ENCODE data around the gene TMEM54. TPM values are rescaled to one million over a fixed set of nuclear protein-coding genes. Genes with fewer than 3 reads are reported as not detected.

TMEM54 gene
- total and polyA plus RNA-seq, 2 experiments from 2014 or later: 24.8 to 64.7 TPM

DNA sequence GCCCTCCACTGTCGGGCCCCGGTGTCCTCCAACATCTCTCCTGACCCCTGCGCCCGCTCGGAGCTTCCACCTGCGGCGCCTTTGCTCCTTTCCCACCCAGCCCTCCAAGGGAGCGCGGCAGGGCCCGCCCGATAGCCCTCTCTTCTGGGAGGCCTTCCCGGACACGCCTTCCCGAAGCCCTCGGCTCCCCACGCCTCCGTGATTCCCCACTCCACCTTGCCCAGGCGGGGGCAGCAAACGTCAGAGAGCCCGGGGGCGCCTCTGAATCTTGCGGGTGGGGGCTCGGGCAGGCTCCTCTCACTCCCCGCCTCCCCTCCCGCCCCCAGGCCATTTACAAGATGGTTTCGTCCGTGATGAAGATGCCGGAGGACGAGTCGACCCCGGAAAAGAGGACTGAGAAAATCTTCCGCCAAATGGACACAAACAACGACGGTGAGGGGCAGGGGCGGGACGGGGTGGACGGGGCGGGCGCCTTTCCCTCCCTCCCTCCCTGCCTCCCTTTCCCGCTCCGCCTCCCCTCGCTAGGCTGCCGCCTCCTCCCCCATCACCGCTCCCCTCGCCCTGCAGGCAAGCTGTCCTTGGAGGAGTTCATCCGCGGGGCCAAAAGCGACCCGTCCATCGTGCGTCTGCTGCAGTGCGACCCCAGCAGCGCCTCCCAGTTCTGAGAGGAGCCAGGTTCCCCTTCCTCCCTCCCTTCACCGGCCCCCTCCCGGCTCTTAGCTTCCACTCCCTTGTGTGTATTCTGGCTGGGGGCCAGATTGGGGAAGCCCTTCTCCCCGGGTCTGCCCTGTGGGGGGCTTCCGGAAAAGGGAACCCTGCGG lies 7.8 kb downstream of the TMEM54 start:
- Histone ChIP-seq H4K20me1 (ENCODE audit: insufficient read depth, poor library complexity, severe bottlenecking) (no peaks in the 10 kb centered on the region), H3K79me2 (no peaks in the 10 kb centered on the region), H3K4me2 (peak overlapping the region; percentile 95), H3K27me3 (peaks cover 20% of the 10 kb centered on the region), H3K4me1 (ENCODE audit: insufficient read depth) (peaks cover 8% of the 10 kb centered on the region), H3K9me2 (replicated peaks; ENCODE audit: insufficient read depth) (no peaks in the 10 kb centered on the region), H3K27ac (no peak overlapping the region), H3K4me3 (peak overlapping the region; percentile 39), H2AFZ (peak overlapping the region; percentile 91), H3K9me3 (ENCODE audit: low read depth) (no peaks in the 10 kb centered on the region), H3K36me3 (replicated peaks; ENCODE audit: insufficient read depth, low read depth) (no peaks in the 10 kb centered on the region)
- DNase-seq (ENCODE audit: low spot score): peak; percentile 65
- WGBS (ENCODE audit: low lambda C conversion rate, missing lambda C conversion rate): 3% methylated on average over 25 of the region's 58 CpGs
- TF ChIP-seq CTCF (IDR thresholded peaks at IDR 0.05; ENCODE audit: poor library complexity) (peak; percentile 31), EZH2phosphoT487 (IDR thresholded peaks at IDR 0.05; ENCODE audit: low read depth, severe bottlenecking, unreplicated experiment) (no peak), EZH2 (IDR thresholded peaks at IDR 0.05; ENCODE audit: borderline replicate concordance) (peak; percentile 31)

DNA sequence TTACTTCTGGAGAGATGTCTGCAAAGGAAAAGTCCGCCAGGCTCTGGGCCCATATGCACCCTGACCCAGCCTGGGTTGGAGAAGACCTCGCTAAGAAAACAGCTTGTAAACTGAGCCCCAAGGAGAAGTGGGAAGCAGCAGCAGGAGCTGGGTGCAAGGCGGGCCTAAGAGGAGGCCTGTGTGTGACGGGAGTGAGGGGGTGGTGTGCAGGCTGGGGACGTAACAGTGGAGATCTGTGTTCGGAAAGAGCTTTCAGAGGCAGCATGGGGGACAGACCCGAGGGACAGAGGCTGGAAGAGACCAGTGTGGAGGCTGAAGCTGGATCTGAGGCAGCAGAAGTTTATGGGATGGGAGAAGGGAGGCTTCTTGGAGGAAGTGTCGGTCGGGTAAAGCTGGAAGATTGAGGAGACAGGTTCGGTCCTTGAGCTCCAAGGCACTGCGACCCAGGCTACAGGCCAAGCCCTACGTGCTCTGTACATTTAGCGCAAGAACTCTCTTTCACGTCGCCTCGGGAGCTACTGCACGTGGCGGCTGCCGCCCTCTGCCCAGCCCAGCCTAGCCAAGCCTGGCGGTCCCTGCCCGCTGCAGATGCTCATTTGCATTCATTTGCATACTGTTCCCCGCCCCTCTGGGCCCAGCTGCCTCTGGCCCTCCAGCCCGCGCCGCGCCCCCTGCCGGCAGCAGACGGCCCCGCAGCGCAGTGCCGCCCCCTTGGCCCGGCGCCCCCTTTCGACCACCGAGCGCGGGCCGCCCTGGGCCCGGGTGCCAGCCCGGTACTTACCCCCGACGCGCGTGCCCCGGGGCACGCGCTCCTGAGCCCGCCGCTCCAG lies 8.6 kb downstream of the TMEM54 start:
- Histone ChIP-seq H4K20me1 (ENCODE audit: insufficient read depth, poor library complexity, severe bottlenecking) (no peaks in the 10 kb centered on the region), H3K9me2 (replicated peaks; ENCODE audit: insufficient read depth) (no peaks in the 10 kb centered on the region), H3K36me3 (replicated peaks; ENCODE audit: insufficient read depth, low read depth) (no peaks in the 10 kb centered on the region), H3K79me2 (no peaks in the 10 kb centered on the region), H2AFZ (peak overlapping the region; percentile 91), H3K4me1 (ENCODE audit: insufficient read depth) (peaks cover 8% of the 10 kb centered on the region), H3K9me3 (ENCODE audit: low read depth) (no peaks in the 10 kb centered on the region), H3K4me2 (peak overlapping the region; percentile 95), H3K27ac (no peak overlapping the region), H3K4me3 (peak overlapping the region; percentile 39), H3K27me3 (peaks cover 24% of the 10 kb centered on the region)
- TF ChIP-seq EZH2 (IDR thresholded peaks at IDR 0.05; ENCODE audit: borderline replicate concordance) (no peak), CTCF (IDR thresholded peaks at IDR 0.05; ENCODE audit: poor library complexity) (peak; percentile 48), EZH2phosphoT487 (IDR thresholded peaks at IDR 0.05; ENCODE audit: low read depth, severe bottlenecking, unreplicated experiment) (no peak)
- 52% methylated on average over 28 of the region's 49 CpGs for WGBS (ENCODE audit: low lambda C conversion rate, missing lambda C conversion rate)
- DNase-seq (ENCODE audit: low spot score): peak; percentile 59

- no peaks in the 10 kb centered on the region for H3K36me3 ChIP-seq (replicated peaks; ENCODE audit: insufficient read depth, low read depth)
- no peak overlapping the region for H3K27ac ChIP-seq
- TF ChIP-seq CTCF (IDR thresholded peaks at IDR 0.05; ENCODE audit: poor library complexity) (no peak), EZH2phosphoT487 (IDR thresholded peaks at IDR 0.05; ENCODE audit: low read depth, severe bottlenecking, unreplicated experiment) (no peak), EZH2 (IDR thresholded peaks at IDR 0.05; ENCODE audit: borderline replicate concordance) (no peak)
- no peak for DNase-seq (ENCODE audit: low spot score)
- no peak overlapping the region for H3K4me2 ChIP-seq
- H3K9me2 ChIP-seq (replicated peaks; ENCODE audit: insufficient read depth): no peaks in the 10 kb centered on the region
- peaks cover 33% of the 10 kb centered on the region for H3K27me3 ChIP-seq
- no peak overlapping the region for H3K4me3 ChIP-seq
- H3K79me2 ChIP-seq: no peaks in the 10 kb centered on the region
- no peaks in the 10 kb centered on the region for H3K9me3 ChIP-seq (ENCODE audit: low read depth)
- H2AFZ ChIP-seq: no peak overlapping the region
- WGBS (ENCODE audit: low lambda C conversion rate, missing lambda C conversion rate): 96% methylated on average over 3 of the region's 3 CpGs
- no peaks in the 10 kb centered on the region for H4K20me1 ChIP-seq (ENCODE audit: insufficient read depth, poor library complexity, severe bottlenecking)
- peaks cover 8% of the 10 kb centered on the region for H3K4me1 ChIP-seq (ENCODE audit: insufficient read depth)
These were observed 9.6 kb downstream of the TMEM54 start for GRCh38 chr1:32891630-32892029.
